ENCODE data around the gene DIP2C. TPM values are rescaled to one million over a fixed set of nuclear protein-coding genes. Genes with fewer than 3 reads are reported as not detected.
A peak's percentile ranks its signal among the peaks of the same experiment; 100 is the strongest.

DIP2C gene
- total RNA-seq, 1 experiment from 2014 or later, result 11.0 TPM

- TF ChIP-seq, protein P1, sequence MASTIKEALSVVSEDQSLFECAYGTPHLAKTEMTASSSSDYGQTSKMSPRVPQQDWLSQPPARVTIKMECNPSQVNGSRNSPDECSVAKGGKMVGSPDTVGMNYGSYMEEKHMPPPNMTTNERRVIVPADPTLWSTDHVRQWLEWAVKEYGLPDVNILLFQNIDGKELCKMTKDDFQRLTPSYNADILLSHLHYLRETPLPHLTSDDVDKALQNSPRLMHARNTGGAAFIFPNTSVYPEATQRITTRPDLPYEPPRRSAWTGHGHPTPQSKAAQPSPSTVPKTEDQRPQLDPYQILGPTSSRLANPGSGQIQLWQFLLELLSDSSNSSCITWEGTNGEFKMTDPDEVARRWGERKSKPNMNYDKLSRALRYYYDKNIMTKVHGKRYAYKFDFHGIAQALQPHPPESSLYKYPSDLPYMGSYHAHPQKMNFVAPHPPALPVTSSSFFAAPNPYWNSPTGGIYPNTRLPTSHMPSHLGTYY (CRISPR knock-in tag; IDR thresholded peaks at IDR 0.05), result no peak
- TF ChIP-seq GTF2I (CRISPR knock-in tag; conservative IDR thresholded peaks at IDR 0.05) (0 out of 2 replicates have a peak, but pooled peaks have one; percentile 25), ZNF396 (CRISPR knock-in tag; IDR thresholded peaks at IDR 0.05; ENCODE audit: borderline replicate concordance) (no peak), ZNF121 (CRISPR knock-in tag; IDR thresholded peaks at IDR 0.05) (peak; percentile 93), ZNF263 (CRISPR knock-in tag; IDR thresholded peaks at IDR 0.05; ENCODE audit: low read depth) (no peak), MAX (CRISPR knock-in tag; IDR thresholded peaks at IDR 0.05) (no peak), JAZF1 (CRISPR knock-in tag; IDR thresholded peaks at IDR 0.05) (no peak), USF1 (CRISPR knock-in tag; IDR thresholded peaks at IDR 0.05) (no peak), NFATC4 (CRISPR knock-in tag; IDR thresholded peaks at IDR 0.05) (no peak), CBFB (CRISPR knock-in tag; IDR thresholded peaks at IDR 0.05; ENCODE audit: low read depth) (no peak), PRRX2 (CRISPR knock-in tag; IDR thresholded peaks at IDR 0.05) (no peak)
- no peaks in the 10 kb centered on the region for H3K9me3 Mint-ChIP-seq
- ATAC-seq, result peak; percentile 92
- H3K4me1 Mint-ChIP-seq, result peaks cover 4% of the 10 kb centered on the region
- ChIA-PET POLR2A (no interaction called here), CTCF (interaction anchor here (0.5 to 2.8 kb wide), 26 partner anchors 11 to 572 kb away, joined by 3 to 15 read pairs (median 4); partner anchors contain the start of gene GTPBP4)
- H3K27ac Mint-ChIP-seq, result no peak overlapping the region
- DNase-seq (ENCODE audit: low spot score), result peak; percentile 41
- no peak overlapping the region for H3K4me3 Mint-ChIP-seq
- peaks cover 4% of the 10 kb centered on the region; the same call in 1 of the 2 replicates for H3K36me3 Mint-ChIP-seq
- no peaks in the 10 kb centered on the region for H3K27me3 Mint-ChIP-seq (ENCODE audit: low read depth)
These were observed 273.4 kb downstream of the DIP2C start for GRCh38 chr10:416091-416515.

DNA sequence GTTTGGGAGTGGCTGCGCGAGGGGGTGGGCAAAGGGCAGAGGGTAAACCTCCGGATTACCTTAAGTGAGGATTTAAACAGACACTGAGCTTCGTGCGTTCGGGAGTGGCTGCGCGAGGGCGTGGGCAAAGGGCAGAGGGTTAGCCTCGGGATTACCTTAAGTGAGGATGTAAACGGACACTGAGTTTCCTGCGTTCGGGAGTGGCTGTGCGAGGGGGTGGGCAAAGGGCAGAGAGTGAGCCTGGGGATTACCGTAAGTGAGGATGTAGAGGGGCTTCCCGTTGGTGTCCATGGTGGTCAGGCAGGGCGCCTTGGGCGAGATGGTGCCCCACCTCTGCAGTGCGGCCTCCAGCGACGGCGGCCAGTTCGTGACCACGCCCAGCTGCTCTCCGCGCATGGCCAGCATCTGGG, 275.8 kb downstream of the DIP2C start:
- ATAC-seq (no peak), DNase-seq (ENCODE audit: low spot score) (no peak)
- Mint-ChIP-seq H3K4me1 (peaks cover 4% of the 10 kb centered on the region), H3K9me3 (no peaks in the 10 kb centered on the region), H3K4me3 (no peak overlapping the region), H3K27me3 (ENCODE audit: low read depth) (no peaks in the 10 kb centered on the region), H3K27ac (no peak overlapping the region), H3K36me3 (peaks cover 1% of the 10 kb centered on the region; the same call in 1 of the 2 replicates)
- CTCF ChIA-PET, result interaction anchor here (0.7 to 1.8 kb wide), 3 partner anchors 98 to 375 kb away, joined by 3 to 5 read pairs (median 3); no protein-coding TSS in a partner anchor
- POLR2A ChIA-PET, result interaction anchor here (0.7 kb wide), 1 partner anchor 377 kb away, joined by 3 read pairs; no protein-coding TSS in a partner anchor
- TF ChIP-seq, protein P2, sequence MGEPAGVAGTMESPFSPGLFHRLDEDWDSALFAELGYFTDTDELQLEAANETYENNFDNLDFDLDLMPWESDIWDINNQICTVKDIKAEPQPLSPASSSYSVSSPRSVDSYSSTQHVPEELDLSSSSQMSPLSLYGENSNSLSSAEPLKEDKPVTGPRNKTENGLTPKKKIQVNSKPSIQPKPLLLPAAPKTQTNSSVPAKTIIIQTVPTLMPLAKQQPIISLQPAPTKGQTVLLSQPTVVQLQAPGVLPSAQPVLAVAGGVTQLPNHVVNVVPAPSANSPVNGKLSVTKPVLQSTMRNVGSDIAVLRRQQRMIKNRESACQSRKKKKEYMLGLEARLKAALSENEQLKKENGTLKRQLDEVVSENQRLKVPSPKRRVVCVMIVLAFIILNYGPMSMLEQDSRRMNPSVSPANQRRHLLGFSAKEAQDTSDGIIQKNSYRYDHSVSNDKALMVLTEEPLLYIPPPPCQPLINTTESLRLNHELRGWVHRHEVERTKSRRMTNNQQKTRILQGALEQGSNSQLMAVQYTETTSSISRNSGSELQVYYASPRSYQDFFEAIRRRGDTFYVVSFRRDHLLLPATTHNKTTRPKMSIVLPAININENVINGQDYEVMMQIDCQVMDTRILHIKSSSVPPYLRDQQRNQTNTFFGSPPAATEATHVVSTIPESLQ (CRISPR knock-in tag; IDR thresholded peaks at IDR 0.05), result no peak
- TF ChIP-seq TEAD4 (CRISPR knock-in tag; IDR thresholded peaks at IDR 0.05), result no peak
- TF ChIP-seq EMX1 (CRISPR knock-in tag; IDR thresholded peaks at IDR 0.05), result no peak
- TF ChIP-seq, protein P3, sequence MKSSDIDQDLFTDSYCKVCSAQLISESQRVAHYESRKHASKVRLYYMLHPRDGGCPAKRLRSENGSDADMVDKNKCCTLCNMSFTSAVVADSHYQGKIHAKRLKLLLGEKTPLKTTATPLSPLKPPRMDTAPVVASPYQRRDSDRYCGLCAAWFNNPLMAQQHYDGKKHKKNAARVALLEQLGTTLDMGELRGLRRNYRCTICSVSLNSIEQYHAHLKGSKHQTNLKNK (CRISPR knock-in tag; IDR thresholded peaks at IDR 0.05), result no peak

- no peak overlapping the region for H3K4me3 Mint-ChIP-seq
- DNase-seq (ENCODE audit: low spot score), result no peak
- CTCF ChIA-PET, result no interaction called here
- TF ChIP-seq ZNF317 (CRISPR knock-in tag; IDR thresholded peaks at IDR 0.05; ENCODE audit: borderline replicate concordance, low read depth) (no peak), TEAD4 (CRISPR knock-in tag; IDR thresholded peaks at IDR 0.05) (no peak), ZNF219 (CRISPR knock-in tag; IDR thresholded peaks at IDR 0.05; ENCODE audit: borderline replicate concordance) (no peak)
- TF ChIP-seq, protein P4, sequence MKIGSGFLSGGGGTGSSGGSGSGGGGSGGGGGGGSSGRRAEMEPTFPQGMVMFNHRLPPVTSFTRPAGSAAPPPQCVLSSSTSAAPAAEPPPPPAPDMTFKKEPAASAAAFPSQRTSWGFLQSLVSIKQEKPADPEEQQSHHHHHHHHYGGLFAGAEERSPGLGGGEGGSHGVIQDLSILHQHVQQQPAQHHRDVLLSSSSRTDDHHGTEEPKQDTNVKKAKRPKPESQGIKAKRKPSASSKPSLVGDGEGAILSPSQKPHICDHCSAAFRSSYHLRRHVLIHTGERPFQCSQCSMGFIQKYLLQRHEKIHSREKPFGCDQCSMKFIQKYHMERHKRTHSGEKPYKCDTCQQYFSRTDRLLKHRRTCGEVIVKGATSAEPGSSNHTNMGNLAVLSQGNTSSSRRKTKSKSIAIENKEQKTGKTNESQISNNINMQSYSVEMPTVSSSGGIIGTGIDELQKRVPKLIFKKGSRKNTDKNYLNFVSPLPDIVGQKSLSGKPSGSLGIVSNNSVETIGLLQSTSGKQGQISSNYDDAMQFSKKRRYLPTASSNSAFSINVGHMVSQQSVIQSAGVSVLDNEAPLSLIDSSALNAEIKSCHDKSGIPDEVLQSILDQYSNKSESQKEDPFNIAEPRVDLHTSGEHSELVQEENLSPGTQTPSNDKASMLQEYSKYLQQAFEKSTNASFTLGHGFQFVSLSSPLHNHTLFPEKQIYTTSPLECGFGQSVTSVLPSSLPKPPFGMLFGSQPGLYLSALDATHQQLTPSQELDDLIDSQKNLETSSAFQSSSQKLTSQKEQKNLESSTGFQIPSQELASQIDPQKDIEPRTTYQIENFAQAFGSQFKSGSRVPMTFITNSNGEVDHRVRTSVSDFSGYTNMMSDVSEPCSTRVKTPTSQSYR (CRISPR knock-in tag; IDR thresholded peaks at IDR 0.05), result no peak
- TF ChIP-seq, protein P5, sequence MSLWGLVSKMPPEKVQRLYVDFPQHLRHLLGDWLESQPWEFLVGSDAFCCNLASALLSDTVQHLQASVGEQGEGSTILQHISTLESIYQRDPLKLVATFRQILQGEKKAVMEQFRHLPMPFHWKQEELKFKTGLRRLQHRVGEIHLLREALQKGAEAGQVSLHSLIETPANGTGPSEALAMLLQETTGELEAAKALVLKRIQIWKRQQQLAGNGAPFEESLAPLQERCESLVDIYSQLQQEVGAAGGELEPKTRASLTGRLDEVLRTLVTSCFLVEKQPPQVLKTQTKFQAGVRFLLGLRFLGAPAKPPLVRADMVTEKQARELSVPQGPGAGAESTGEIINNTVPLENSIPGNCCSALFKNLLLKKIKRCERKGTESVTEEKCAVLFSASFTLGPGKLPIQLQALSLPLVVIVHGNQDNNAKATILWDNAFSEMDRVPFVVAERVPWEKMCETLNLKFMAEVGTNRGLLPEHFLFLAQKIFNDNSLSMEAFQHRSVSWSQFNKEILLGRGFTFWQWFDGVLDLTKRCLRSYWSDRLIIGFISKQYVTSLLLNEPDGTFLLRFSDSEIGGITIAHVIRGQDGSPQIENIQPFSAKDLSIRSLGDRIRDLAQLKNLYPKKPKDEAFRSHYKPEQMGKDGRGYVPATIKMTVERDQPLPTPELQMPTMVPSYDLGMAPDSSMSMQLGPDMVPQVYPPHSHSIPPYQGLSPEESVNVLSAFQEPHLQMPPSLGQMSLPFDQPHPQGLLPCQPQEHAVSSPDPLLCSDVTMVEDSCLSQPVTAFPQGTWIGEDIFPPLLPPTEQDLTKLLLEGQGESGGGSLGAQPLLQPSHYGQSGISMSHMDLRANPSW (CRISPR knock-in tag; conservative IDR thresholded peaks at IDR 0.05; ENCODE audit: low read depth), result no peak
- TF ChIP-seq, protein P6, sequence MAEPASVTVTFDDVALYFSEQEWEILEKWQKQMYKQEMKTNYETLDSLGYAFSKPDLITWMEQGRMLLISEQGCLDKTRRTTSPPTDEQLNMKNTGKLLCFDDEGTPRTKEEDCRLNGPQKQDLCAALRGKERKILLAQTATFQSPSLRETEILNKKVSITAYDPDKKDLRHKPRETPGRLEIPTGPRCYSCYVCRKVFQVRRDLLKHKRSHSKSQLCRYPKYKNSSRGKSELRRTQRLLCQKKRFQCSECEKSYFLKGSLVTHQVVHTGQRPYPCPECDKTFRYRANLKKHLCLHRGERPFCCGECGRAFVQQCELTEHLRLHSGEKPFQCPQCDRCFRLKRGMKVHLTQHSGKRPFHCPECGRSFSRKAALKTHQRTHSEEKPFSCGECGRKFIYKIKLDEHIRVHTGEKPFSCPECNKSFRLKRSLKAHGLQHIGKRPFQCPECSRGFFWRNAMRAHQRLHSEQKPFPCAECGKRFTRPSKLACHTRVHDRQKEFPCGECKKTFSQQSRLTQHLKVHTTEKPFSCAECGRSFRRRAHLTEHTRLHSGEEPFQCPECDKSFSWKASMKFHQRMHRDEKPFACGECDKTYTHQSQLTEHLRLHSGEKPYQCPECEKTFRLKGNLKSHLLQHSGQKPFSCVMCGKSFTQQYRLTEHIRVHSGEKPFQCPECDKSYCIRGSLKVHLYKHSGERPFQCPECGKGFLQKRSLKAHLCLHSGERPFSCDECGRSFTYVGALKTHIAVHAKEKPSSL (CRISPR knock-in tag; conservative IDR thresholded peaks at IDR 0.05), result no peak
These were observed 277.4 kb downstream of the DIP2C start for GRCh38 chr10:412109-412508.

More at GRCh38 chr10:412109-412508, 277.4 kb downstream of the DIP2C start:
- no peak for ATAC-seq
- H3K27ac Mint-ChIP-seq, result no peak overlapping the region
- H3K9me3 Mint-ChIP-seq, result no peaks in the 10 kb centered on the region
- H3K4me1 Mint-ChIP-seq, result peaks cover 4% of the 10 kb centered on the region
- H3K27me3 Mint-ChIP-seq (ENCODE audit: low read depth), result no peaks in the 10 kb centered on the region
- H3K36me3 Mint-ChIP-seq, result no peaks in the 10 kb centered on the region
- POLR2A ChIA-PET, result no interaction called here

Measured in WTC11 (cell line).